ENCODE measurements around the gene STK32A. TPM values are rescaled to one million over a fixed set of nuclear protein-coding genes. Genes with fewer than 3 reads are reported as not detected.
A peak's percentile ranks its signal among the peaks of the same experiment; 100 is the strongest.

Gene STK32A
- total RNA-seq, 1 donor from 2014 or later = 0.28 TPM

DNA sequence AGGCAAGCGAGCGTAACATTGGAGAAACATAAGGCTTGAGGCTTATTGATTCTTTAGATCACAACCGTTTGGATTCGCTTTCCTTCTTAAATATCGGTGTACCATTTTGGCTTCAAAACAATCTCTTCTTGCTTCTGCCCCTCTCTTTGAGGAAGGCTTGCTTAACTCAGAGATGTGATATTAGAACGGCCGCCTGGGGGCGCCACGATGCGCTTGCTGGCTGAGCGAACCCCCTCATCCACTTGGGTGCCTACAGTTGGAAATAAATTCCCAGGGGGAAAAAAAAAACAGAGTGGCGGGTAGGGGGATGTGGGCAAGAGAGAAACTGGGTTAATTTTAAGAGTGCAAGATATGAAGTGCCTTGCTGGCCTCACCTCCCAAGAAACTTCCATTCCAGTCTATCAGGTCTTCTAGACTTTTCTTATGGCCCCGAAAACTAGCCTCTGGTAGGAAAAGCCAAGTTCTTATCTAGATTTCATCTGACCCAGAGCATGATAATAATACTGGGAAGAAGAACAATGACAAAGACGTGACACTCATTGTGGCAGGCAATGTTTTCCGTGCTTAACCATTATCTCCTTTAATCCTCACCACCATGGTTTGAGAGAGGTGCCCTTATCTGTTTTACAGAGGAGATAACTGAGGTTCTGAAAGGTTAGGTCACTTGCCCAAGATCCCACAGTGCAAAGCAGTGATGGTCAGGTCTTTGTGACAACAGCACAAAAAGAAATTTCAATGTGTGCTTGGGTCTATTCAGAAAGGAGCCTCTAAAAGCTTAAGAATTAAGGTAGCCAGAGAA lies 159.2 kb downstream of the STK32A start:
- DNase-seq (ENCODE audit: low read depth, low spot score) = no peak
- Mint-ChIP-seq H3K27ac (ENCODE audit: unreplicated experiment) (no peak overlapping the region), H3K9me3 (no peaks in the 10 kb centered on the region), H3K4me1 (no peaks in the 10 kb centered on the region), H3K36me3 (ENCODE audit: low read depth) (peaks cover 35% of the 10 kb centered on the region), H3K4me3 (no peak overlapping the region), H3K27me3 (ENCODE audit: low read depth) (no peaks in the 10 kb centered on the region)
- TF ChIP-seq, protein P1, sequence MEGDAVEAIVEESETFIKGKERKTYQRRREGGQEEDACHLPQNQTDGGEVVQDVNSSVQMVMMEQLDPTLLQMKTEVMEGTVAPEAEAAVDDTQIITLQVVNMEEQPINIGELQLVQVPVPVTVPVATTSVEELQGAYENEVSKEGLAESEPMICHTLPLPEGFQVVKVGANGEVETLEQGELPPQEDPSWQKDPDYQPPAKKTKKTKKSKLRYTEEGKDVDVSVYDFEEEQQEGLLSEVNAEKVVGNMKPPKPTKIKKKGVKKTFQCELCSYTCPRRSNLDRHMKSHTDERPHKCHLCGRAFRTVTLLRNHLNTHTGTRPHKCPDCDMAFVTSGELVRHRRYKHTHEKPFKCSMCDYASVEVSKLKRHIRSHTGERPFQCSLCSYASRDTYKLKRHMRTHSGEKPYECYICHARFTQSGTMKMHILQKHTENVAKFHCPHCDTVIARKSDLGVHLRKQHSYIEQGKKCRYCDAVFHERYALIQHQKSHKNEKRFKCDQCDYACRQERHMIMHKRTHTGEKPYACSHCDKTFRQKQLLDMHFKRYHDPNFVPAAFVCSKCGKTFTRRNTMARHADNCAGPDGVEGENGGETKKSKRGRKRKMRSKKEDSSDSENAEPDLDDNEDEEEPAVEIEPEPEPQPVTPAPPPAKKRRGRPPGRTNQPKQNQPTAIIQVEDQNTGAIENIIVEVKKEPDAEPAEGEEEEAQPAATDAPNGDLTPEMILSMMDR (conservative IDR thresholded peaks at IDR 0.05) = peak; percentile 29

DNA sequence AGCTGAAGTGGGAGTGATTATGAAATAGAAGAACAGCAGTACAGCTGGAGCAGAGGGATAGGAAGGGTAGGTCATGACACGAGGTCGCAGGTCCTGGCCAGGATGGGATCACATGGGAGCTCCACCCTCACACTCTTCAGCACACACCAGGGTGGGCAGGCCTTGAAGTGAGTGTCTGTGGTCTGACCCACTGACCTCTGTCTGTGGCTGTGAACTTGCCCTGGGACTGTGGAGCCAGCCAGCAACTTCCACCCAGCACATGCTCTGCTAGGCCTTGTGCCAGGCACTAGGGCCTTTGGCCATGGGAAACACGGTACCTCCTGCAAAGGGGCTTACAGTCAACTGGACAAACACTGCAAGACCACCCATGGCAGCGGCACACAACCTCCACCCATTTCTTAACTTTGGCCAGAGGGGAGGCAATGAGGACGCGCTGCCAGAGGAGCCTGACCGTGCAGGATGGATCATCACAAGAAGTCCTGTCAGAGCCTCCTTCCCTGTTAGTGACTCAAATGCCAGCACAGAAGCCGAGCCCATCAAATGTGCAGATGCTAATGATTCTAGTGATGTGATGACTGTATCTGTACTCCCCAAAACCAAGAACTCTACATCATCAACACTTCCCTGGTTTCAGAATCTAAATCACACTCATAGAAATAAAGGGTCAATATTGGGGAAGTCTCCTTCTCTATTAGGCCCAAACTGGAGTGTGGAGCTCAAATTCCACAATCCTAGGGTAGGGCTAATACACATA lies 161.4 kb downstream of the STK32A start:
- Mint-ChIP-seq H3K27me3 (ENCODE audit: low read depth) (no peaks in the 10 kb centered on the region), H3K4me3 (no peak overlapping the region), H3K36me3 (ENCODE audit: low read depth) (peaks cover 34% of the 10 kb centered on the region), H3K27ac (ENCODE audit: unreplicated experiment) (no peak overlapping the region), H3K4me1 (no peaks in the 10 kb centered on the region), H3K9me3 (no peaks in the 10 kb centered on the region)
- TF ChIP-seq, protein P1 (conservative IDR thresholded peaks at IDR 0.05) = no peak
- no peak for DNase-seq (ENCODE audit: low read depth, low spot score)

DNA sequence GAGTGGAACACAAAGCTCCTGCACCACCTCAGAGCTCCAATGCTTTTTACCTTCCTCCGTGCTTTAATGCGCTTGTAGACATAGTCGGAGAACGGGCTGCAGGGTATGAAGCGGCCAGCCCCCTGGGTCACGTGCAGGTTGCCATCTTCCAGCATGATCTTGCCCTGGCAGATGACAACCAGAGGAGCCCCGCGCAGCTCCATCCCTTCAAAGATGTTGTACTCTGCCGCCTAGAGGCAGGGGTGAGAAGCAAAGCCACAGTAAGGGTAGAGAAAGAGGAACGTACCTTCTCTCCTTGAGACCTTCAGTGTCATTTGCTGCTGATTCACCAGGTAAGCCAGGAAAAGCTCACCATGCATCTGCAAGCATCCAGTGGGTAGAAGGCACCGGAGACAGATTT lies 162.8 kb downstream of the STK32A start:
- H3K27me3 Mint-ChIP-seq (ENCODE audit: low read depth) = no peaks in the 10 kb centered on the region
- TF ChIP-seq, protein P1 (conservative IDR thresholded peaks at IDR 0.05) = no peak
- no peak overlapping the region for H3K4me3 Mint-ChIP-seq
- H3K27ac Mint-ChIP-seq (ENCODE audit: unreplicated experiment) = no peak overlapping the region
- H3K9me3 Mint-ChIP-seq = no peaks in the 10 kb centered on the region
- H3K4me1 Mint-ChIP-seq = no peaks in the 10 kb centered on the region
- H3K36me3 Mint-ChIP-seq (ENCODE audit: low read depth) = peaks cover 33% of the 10 kb centered on the region
- DNase-seq (ENCODE audit: low read depth, low spot score) = no peak

DNA sequence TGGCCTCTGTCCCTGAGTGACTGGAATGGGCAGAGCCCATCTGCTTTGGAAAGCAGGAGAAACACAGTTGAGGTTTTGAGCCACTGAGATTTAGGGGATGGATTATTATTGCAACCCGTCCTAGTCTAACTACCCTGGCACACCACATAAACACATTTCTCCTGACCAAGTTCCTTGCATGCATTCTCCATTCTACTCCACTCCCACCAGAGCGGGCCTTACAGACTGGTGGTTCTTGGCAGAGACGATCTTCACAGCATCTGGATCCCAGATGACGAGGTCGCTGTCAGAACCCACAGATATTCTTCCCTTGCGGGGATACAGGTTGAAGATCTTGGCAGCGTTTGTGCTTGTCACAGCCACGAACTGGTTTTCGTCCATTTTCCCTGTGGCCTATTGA lies 164.0 kb downstream of the STK32A start:
- TF ChIP-seq, protein P1 (conservative IDR thresholded peaks at IDR 0.05) = no peak
- H3K4me3 Mint-ChIP-seq = no peak overlapping the region
- H3K27ac Mint-ChIP-seq (ENCODE audit: unreplicated experiment) = no peak overlapping the region
- no peaks in the 10 kb centered on the region for H3K4me1 Mint-ChIP-seq
- no peaks in the 10 kb centered on the region for H3K27me3 Mint-ChIP-seq (ENCODE audit: low read depth)
- H3K9me3 Mint-ChIP-seq = no peaks in the 10 kb centered on the region
- DNase-seq (ENCODE audit: low read depth, low spot score) = no peak
- peaks cover 34% of the 10 kb centered on the region for H3K36me3 Mint-ChIP-seq (ENCODE audit: low read depth)

DNA sequence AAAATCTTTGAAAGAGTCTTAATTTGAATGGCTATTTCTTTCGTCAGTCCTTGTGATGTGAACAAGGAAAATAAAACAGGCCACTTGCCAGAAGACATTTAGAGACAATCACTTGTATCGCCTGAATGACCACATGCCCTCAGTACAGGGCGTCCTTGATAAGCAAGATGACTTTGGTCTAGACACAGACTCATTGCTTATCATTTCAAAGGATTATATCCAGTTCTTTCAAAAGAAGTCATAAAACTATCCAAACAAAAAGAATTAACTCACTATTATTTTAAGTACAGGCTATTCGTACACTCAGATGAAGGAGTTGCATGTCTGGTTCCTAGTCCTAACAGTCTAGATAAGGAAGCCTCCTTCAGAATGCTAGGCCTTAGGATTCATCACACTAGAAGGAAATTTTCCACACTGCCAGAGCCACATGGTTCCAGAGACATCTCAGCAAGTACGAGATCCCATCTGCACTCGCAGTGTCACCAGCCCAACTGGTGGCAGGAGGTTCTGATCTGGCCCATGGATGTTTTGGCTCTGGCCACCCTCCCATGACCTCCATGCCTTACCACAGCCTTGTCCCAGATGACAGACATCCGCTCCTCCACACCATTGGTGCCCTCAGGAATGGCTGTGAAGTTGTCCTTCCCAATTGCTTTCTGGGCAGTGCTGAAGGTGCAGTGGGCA lies 165.4 kb downstream of the STK32A start:
- H3K36me3 Mint-ChIP-seq (ENCODE audit: low read depth) = peaks cover 39% of the 10 kb centered on the region
- no peak overlapping the region for H3K27ac Mint-ChIP-seq (ENCODE audit: unreplicated experiment)

More for the DNA sequence above, 165.4 kb downstream of the STK32A start:
- no peak for DNase-seq (ENCODE audit: low read depth, low spot score)
- Mint-ChIP-seq H3K9me3 (no peaks in the 10 kb centered on the region), H3K27me3 (ENCODE audit: low read depth) (no peaks in the 10 kb centered on the region), H3K4me1 (no peaks in the 10 kb centered on the region), H3K4me3 (no peak overlapping the region)
- TF ChIP-seq, protein P1 (conservative IDR thresholded peaks at IDR 0.05) = no peak
